ENCODE data around the gene CALML6.

The CALML6 gene

GRCh38 chr1:1937549-1938275 is 22.7 kb downstream of the CALML6 start:
- Histone ChIP-seq H3K9ac (ENCODE audit: low read length) (no peak overlapping the region), H3K9me3 (ENCODE audit: low read length) (0 out of 2 replicates have a peak, but pooled peaks cover 3% of the 10 kb centered on the region), H4K20me1 (ENCODE audit: insufficient read depth, low read length) (no peaks in the 10 kb centered on the region), H3K79me2 (ENCODE audit: insufficient read depth, low read length) (no peaks in the 10 kb centered on the region), H3K36me3 (ENCODE audit: insufficient read depth, low read length) (no peaks in the 10 kb centered on the region), H3K4me3 (ENCODE audit: low read depth, low read length, poor library complexity, severe bottlenecking) (no peak overlapping the region), H2AFZ (ENCODE audit: low read length) (no peak overlapping the region), H3K27ac (ENCODE audit: low read depth, low read length, poor library complexity, severe bottlenecking) (no peak overlapping the region), H3F3A (ENCODE audit: insufficient read depth, low read length) (no peaks in the 10 kb centered on the region), H3K27me3 (ENCODE audit: insufficient read depth, low read length) (peaks cover 10% of the 10 kb centered on the region; the same call in 1 of the 2 replicates), H3K9me2 (ENCODE audit: low read depth, low read length) (no peaks in the 10 kb centered on the region), H3K4me2 (ENCODE audit: low read length) (no peak overlapping the region), H3K4me1 (ENCODE audit: insufficient read depth, low read length, severe bottlenecking) (peaks cover 3% of the 10 kb centered on the region)
- TF ChIP-seq EZH2 (IDR thresholded peaks at IDR 0.05; ENCODE audit: borderline replicate concordance, low read length) = no peak
- TF ChIP-seq CTCF (IDR thresholded peaks at IDR 0.05; ENCODE audit: low read length) = no peak

GRCh38 chr1:1938276-1938573 is 23.2 kb downstream of the CALML6 start:
- Histone ChIP-seq H3F3A (ENCODE audit: insufficient read depth, low read length) (no peaks in the 10 kb centered on the region), H4K20me1 (ENCODE audit: insufficient read depth, low read length) (no peaks in the 10 kb centered on the region), H3K9me2 (ENCODE audit: low read depth, low read length) (no peaks in the 10 kb centered on the region), H2AFZ (ENCODE audit: low read length) (no peak overlapping the region), H3K79me2 (ENCODE audit: insufficient read depth, low read length) (no peaks in the 10 kb centered on the region), H3K9me3 (ENCODE audit: low read length) (0 out of 2 replicates have a peak, but pooled peaks cover 3% of the 10 kb centered on the region), H3K4me1 (ENCODE audit: insufficient read depth, low read length, severe bottlenecking) (peaks cover 8% of the 10 kb centered on the region), H3K27me3 (ENCODE audit: insufficient read depth, low read length) (peaks cover 10% of the 10 kb centered on the region; the same call in 1 of the 2 replicates), H3K27ac (ENCODE audit: low read depth, low read length, poor library complexity, severe bottlenecking) (no peak overlapping the region), H3K4me3 (ENCODE audit: low read depth, low read length, poor library complexity, severe bottlenecking) (no peak overlapping the region), H3K9ac (ENCODE audit: low read length) (no peak overlapping the region), H3K4me2 (ENCODE audit: low read length) (no peak overlapping the region), H3K36me3 (ENCODE audit: insufficient read depth, low read length) (no peaks in the 10 kb centered on the region)
- TF ChIP-seq EZH2 (IDR thresholded peaks at IDR 0.05; ENCODE audit: borderline replicate concordance, low read length) (no peak), CTCF (IDR thresholded peaks at IDR 0.05; ENCODE audit: low read length) (no peak)

GRCh38 chr1:1938613-1939295 is 23.7 kb downstream of the CALML6 start:
- no peak for TF ChIP-seq EZH2 (IDR thresholded peaks at IDR 0.05; ENCODE audit: borderline replicate concordance, low read length)
- no peak for TF ChIP-seq CTCF (IDR thresholded peaks at IDR 0.05; ENCODE audit: low read length)
- H2AFZ ChIP-seq (ENCODE audit: low read length) = no peak overlapping the region

More at GRCh38 chr1:1938613-1939295, 23.7 kb downstream of the CALML6 start:
- H3K36me3 ChIP-seq (ENCODE audit: insufficient read depth, low read length) = no peaks in the 10 kb centered on the region
- H3K9ac ChIP-seq (ENCODE audit: low read length) = no peak overlapping the region
- no peaks in the 10 kb centered on the region for H3K9me2 ChIP-seq (ENCODE audit: low read depth, low read length)
- peaks cover 13% of the 10 kb centered on the region for H3K4me1 ChIP-seq (ENCODE audit: insufficient read depth, low read length, severe bottlenecking)
- 0 out of 2 replicates have a peak, but pooled peaks cover 1% of the 10 kb centered on the region for H3K9me3 ChIP-seq (ENCODE audit: low read length)
- H4K20me1 ChIP-seq (ENCODE audit: insufficient read depth, low read length) = no peaks in the 10 kb centered on the region
- no peaks in the 10 kb centered on the region for H3F3A ChIP-seq (ENCODE audit: insufficient read depth, low read length)
- H3K79me2 ChIP-seq (ENCODE audit: insufficient read depth, low read length) = no peaks in the 10 kb centered on the region
- H3K4me2 ChIP-seq (ENCODE audit: low read length) = no peak overlapping the region
- H3K4me3 ChIP-seq (ENCODE audit: low read depth, low read length, poor library complexity, severe bottlenecking) = no peak overlapping the region
- peaks cover 6% of the 10 kb centered on the region; the same call in 1 of the 2 replicates for H3K27me3 ChIP-seq (ENCODE audit: insufficient read depth, low read length)
- H3K27ac ChIP-seq (ENCODE audit: low read depth, low read length, poor library complexity, severe bottlenecking) = no peak overlapping the region

All from OCI-LY1 (cell line).